ENCODE measurements around the gene ACSF3.
"Not testable (repeated sequence)": the region's sequence is repeated elsewhere in the genome, so short reads cannot be mapped to it uniquely, and the experiment has no call there.

ACSF3 gene

DNA sequence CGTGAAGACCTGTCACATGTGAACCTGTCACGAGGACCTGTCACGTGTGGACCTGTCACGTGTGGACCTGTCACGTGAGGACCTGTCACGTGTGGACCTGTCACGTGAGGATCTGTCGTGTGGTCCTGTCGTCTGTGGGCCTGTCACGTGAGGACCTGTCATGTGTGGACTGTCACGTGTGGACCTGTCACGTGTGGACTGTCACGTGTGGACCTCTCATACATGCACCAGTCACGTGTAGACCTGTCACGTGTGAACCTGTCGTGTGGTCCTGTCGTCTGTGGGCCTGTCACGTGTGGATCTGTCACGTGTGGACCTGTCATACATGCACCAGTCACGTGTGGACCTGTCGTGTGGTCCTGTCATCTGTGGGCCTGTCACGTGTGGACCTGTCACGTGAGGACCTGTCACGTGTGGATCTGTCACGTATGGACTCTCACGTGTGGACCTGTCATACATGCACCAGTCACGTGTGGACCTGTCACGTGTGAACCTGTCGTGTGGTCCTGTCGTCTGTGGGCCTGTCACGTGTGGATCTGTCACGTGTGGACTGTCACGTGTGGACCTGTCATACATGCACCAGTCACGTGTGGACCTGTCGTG lies 19.5 kb upstream of the ACSF3 start:
- DNase-seq, result not testable (repeated sequence)

DNA sequence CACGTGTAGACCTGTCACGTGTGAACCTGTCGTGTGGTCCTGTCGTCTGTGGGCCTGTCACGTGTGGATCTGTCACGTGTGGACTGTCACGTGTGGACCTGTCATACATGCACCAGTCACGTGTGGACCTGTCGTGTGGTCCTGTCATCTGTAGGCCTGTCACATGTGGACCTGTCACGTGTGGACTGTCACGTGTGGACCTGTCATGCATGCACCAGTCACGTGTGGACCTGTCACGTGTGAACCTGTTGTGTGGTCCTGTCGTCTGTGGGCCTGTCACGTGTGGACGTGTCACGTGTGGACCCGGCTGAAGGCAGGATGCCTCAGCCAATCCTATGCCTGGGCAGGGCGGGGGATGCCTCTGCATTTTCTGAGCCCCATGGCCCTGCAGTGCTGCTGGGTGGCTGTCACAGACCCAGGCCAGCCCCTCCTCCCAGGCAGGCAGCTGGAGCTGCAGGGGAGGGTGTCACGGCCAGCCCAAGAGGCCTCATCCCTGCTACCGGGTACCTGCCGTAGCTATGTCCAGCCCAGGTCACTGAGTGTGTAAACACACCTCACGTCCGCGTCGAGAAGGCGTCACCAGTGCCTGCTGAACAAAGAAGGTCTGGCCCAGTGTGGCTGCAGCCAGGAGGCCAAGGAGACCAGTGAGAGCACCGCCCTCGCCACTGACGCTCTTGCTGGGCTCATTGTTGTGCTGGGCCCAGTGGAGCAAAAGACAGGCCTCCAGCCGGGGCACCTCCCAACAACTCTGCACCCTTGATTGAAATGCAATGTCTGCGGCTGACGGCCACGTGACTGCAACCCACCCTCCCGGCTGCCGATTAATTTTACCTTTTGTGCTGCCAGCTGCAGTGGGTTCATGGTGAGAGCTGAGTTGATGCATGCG lies 18.6 kb upstream of the ACSF3 start:
- DNase-seq, result no peak

DNA sequence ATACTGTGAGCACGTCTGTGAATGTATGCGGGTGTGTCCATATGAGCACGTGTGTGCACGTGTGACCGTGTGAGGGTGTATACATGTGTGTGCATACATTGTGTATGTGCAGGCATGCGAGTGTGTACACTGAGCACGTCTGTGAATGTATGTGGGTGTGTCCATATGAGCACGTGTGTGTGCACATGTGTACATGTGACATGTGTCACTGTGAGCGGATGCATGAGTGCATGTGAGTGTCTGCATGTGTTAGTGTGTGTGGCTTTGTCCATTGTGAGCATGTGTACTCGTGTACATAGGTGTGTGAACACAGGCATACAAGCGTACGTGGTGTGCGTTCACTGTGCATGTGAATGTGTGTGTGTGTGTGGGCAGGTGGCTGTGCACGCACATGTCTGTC lies 17.5 kb upstream of the ACSF3 start:
- no peak for DNase-seq

DNA sequence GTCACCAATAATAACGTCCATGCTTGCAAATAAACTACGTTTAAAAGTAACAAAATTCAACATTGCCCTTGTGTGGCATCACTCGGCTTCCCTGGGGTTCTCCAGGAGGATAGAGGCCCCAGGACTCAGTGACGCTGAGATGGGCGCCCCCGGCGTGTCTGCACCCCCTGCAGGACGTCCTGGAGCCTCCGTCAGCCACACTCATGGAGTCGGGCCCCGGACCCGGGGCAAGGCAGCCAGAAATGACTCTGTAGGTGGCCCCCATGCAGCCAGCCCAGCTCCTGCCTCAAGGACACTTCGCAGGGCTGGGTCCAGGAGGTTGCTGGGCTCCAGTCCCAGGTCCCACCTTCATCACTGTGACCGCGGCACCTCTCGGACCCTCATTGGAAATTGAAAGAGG lies 16.6 kb upstream of the ACSF3 start:
- DNase-seq, result no peak

DNA sequence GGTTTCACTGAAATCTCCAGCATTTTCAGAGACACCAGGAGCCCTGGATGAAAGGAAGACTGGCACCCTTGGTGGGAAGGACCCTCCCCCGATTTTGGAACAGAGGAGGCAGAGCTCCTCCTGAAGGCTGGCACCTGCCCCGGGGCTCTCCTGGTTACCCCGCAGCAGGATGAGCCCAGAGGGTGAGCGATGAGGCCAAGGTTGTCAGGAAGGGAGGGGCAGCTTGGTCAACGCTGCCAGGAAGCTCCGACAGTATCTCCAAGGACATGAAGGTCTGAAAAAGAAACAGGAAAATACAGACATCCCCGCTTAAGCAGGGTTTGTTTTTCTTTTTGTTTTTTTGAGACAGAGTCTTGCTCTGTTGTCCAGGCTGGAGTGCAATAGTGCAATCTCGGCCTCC lies 15.5 kb upstream of the ACSF3 start:
- DNase-seq, result no peak

DNA sequence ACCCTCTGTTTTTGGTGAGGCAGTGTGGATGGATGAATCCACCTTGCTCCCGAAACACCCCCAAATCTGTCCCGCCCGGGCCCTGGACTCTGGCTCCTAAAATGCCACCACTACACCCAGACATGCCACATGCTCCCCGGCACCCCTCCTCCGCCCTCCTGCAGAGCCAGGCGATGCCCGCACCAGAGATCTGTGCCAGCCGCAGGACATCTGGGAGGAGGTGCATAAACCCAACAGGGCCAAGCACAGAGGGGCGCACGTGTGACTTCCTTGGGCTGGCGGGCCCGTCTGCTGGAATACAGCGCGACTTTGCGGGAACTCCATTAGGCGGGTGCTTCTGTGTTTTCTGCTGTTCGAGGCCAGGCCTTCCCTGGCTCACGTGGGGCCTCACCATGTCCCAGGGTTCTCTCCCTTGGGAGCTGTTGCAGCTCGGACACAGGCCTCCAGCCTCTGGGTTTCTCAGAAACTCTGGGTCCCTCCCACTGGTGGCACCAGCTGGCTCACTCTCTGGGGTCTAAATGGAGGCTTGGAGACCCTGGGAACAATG lies 14.1 kb upstream of the ACSF3 start:
- DNase-seq, result no peak

DNA sequence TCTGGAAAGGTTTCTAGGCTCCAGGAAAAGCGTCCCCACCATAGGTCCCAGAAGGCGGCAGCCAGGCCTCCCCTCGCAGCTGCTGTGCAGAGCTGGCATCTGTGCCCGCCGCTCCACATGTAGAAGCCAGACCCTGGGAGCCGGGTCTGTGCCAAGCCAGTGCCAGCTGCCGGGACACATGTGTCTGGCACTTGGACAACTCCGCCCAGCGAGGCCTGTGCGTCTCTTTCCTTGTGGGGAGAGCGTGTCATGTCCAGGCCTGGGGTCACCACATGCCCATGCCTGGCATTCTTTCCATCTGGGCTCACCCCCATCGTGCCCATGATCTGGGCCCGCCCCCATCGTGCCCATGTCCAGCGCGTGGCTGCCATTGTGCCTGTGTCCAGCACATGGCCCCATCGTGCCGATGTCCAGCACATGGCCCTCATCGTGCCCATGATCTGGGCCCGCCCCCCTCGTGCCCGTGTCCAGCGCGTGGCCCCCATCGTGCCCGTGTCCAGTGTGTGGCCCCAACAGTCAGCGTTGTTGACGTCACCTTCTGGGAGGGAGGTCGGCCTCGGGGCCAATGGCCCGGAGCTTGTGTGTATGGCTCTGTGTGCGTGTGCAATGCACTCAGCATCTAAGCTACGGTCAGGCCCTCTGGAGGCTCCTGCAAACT lies 13.3 kb upstream of the ACSF3 start:
- DNase-seq, result no peak

DNA sequence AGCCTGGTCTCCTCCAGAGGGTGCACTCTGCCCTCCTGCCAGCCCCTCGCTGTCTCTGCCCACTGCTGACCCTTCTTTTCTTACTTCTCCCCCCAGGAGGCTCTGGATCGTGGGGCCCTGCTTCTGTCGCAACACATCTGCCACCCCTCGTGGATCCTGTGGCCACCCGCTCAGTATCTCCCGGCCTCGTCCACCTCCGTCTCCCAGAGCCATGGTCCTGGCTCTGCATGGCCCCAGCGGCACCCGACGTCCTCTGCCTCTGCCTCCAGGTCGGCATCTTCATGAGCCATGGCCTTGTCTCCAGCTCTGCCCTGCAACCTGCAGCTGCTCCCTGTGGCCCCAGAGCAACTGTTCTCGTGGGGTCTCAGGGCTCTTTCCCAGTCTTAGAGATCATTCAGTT lies 12.1 kb upstream of the ACSF3 start:
- DNase-seq, result no peak

DNA sequence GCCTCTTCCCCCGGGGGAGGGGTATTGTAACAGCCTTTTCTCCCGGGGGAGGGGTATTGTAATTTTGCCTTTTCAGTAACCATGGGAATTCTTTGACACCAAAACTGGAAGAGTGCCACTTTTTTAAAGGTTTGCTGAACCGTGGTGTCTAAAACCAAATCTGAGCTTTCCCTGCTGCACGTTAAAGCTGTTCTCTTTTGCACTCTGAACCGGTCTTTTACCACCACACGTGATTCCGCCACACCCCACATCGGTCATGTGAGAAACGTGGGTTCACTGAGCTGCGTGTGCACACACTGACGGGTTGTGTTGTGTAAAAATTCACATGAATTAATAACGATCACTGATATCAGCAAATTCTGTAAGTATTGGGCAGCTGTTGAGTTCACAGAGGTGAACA lies 9.2 kb upstream of the ACSF3 start:
- DNase-seq, result no peak

DNA sequence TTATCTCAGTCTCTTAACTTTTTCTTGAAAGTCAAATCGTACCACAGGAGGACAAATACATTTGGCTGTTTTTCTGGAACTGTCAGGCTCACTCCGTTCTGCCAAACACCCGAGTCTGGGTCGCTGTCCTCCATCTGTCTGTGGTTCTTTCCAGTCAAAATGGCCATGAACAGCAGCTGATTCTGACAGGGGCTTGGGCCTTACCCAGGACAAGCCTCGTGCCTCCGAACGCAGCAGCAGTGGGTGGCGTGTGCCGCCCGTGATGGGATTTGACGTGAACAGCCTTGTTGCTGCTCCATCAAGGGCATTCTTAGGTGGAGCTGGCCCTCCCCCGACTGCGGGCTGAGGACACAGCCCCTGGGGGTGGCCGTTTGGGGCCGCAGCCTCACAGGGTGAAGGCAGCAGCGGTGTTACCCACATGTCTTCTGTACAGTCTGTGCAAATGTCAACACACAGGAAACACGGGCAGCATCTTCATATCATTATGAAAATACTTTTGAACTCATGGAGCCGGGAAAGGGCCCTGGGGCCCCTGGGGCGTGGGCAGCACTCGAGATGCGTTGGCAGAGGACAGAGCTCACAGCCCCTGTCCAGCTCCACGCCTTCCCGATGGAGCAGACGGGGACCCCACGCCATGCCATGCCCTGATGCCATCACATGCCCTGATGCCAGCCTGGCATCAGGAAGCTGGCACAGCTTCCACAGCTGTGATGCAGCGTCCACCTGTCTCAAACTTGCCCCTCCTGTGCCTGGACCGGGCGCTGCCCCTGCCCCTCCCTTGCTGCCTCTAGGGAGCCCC lies 8.6 kb upstream of the ACSF3 start:
- DNase-seq, result no peak

DNA sequence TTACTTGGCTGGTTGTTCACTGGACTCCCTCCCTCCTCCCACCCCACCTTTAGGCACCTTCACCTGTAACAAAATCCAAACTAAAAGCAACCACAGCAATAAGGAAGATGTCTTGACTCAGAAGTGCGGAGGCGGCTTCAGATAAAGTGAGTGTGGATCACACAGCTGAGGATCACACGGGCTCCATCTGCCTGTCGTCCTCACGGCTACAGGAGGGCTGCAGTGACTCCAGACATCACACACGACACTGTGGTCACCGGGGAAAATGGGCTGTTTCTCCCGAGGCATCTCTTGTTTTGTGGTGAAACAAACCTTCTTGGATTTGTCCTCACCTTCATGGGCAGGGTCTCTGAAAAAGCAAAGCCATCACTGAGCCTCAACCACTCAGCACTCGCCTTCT lies 7.9 kb upstream of the ACSF3 start:
- DNase-seq, result no peak

DNA sequence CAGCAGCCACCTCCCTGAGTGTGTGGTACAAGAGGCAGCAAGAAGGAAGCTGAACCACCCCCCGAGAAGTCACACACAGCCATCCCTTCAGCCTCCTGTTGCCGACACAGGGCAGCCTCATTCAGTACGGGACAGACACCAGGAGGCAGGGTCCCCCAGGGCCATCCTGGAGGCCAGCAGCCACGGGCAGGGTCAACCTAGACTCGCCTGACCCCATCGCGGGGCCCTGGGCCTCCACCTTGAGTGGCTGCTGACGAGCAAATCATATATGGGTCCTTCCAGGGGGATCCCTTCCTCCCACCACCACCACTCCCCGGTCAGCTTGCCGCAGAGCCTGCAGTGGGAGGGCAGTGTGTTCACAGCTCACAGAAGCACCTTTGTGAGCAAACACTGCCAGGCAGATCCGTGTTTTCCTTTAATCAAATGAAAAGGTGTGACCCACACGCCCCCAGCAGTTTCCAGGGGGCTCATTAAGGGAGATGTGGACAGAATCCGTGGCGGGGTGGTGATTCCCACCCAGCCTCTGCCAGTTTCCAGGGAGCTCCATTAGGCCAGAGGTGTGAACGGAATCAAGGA lies 5.6 kb upstream of the ACSF3 start:
- no peak for DNase-seq

DNA sequence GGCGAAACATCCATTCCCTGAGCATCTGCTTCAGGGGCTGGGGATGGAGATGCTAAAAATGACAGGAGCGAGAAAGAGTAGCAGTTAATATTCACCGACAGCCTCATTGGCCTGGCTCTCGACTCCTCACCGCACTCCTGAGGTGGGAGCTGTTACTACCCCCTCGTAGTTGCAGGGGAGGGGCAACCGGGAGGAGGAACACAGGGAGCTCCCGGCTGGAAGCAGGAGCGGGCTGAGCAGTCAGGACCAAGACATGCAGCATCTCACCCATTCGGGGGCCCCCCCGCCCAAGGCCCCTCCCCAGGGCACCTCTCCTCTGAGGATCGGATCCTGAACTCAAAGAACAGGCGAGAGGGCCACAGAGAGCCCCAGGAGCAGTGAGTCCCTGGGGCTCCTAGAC lies 4.5 kb upstream of the ACSF3 start:
- no peak for DNase-seq

DNA sequence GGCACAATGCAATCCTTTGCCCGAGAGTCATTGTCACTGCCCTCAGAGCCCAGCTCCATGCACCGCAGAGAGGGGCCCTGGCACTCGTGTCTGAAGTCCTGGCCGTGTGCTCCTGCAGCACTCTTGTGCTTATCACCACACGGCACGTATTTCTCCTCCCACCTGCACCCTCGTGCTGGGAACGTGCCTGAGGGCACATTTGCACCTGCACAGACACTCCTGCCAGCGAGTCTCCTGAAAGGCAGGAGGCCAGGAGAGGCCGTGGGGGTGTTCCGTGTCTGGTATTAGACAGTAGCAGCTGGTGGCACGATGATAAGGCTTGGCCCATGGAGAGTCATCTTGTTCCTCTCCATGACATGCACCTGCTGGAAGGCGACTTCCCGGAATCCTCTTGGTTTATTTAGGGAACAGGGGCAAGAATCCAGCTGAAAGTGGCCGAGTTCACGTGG lies 3.4 kb upstream of the ACSF3 start:
- no peak for DNase-seq

DNA sequence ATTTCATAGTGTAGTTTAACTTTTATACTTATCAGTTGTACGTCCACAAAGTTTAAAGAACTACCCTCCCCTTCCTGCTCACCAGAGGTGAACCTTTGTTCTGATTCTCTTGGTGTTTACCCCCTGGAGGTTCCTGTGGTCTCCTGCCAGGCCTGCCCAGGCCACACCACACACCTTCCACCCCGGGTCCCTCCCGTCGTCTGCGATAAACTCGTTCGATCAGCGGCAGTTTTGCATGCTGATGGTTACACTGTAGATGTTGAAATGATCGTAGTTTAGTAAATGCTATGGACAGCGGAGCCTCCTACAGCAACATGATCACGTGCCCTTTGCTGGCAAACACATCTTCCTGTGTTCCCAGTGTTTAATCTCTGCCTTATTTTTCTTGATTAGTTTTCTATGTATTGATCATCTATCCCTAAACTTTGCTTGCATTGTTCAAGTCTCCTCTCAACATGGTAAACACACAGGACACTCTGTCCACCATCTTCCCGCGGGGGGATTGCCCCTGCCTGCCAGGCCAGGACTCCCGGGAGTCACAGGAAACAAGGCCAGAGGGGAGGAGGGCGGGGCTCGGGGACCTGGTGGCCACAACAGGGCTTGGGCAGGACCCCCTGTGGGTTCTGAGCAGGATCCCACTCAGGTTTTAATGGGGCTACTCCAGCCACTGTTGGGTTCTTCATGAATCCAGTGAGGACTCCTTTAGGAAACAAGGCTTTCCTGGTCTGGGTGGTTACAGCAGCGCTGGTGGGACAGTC lies 2.8 kb upstream of the ACSF3 start:
- no peak for DNase-seq

DNA sequence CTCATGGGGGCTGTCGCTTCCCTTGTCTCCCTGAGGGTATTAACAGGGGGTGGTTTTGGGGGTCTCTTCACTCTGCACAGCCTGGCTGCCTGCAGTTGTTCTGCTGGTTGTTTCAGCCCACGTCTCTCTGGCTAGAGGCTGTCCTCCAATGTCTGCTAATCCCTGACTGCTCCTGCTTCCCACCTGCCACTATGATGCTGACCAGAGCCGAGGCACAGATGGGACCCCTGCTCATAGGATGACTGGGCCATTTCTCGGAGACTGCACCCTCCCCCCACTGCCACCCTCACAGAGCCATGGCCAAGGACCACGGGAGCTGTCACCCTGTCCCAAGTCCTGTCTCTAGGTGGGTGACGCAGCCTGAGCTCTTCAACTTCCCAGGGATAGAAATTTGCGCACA lies 1.6 kb upstream of the ACSF3 start:
- DNase-seq, result no peak

DNA sequence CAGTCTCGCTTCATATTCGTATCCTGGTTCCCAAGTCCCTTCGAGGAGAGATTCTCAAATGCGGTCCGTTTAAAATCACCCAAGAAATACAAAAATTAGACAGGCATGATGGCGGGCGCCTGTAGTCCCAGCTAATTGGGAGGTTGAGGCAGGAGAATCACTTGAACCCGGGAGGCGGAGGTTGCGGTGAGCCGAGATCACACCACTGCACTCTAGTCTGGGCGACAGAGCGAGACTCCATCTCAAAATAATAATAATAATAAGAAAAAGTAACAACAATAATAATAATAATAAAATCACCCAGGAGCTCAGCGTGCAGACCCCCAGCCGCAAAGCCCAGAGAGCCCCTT lies 425 bp upstream of the ACSF3 start:
- DNase-seq, result not testable (repeated sequence)

DNA sequence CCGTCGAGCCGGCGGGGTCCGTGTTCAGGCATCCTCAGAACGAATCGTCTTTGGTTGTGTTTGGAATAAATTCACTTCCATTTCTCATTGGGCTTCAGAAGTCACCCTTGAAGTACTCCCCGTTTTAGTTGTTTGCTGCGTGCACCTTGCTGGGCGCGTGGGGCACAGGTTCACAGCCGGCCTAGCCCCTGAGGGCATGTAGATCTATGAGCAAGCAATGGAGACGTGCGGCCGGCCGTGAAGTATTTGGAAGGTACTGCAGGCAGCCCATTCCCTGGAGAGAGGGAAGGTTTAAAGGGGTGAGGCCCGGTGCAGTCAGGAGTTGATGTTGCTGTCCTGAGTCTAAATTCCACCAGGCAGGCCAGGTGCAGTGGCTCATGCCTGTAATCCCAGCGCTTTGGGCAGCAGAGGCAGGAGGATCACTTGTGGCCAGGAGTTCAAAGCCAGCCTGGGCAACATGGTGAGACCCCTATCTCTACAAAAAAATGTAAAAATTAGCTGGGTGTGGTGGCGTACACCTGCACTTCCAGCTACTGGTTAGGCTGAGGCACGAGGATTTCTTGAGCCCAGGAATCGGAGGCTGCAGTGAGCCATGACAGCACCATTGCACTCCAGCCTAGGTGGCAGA lies 714 bp downstream of the ACSF3 start:
- DNase-seq, result no peak

DNA sequence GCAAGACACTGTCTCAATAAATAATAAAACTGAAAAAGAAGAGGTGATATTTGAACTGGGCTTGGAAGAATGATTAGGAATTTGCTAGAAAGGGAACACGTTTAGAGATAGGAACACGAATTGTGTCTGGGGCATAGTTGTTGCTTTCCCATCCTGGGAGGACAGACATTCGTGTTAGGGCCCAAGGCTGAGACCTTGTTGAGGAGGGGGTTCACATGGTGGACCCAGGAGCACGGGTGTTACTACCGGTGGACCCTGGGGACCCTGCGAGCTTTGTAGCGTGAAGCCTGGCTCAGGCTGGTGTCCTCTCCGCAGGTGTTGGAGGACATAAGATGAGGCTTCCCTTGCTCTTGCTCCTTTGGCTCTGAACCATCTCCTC lies 1.2 kb downstream of the ACSF3 start:
- DNase-seq, result no peak

DNA sequence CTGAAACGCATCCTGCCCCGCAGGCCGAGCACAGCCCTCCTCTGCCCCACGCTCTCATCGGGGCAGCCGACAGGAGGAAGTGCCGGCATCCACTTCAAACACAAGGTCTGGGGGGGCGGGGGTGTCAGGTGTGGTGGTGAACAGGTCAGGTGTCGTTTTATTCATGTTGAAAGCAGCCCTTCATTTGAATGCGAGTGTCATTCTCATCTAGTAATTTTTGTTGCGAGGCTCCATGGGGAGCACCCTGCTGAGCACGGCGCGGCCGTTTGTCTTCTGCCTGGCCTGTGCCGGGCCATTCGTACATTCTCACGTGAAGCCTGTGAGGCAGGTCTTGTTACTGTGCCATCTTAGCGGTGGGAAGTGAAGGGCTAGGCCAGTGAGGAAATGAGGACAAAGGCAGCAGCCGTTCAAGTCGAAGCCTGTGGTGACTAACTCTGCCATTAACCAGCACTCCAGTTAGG lies 1.9 kb downstream of the ACSF3 start:
- DNase-seq, result no peak

DNA sequence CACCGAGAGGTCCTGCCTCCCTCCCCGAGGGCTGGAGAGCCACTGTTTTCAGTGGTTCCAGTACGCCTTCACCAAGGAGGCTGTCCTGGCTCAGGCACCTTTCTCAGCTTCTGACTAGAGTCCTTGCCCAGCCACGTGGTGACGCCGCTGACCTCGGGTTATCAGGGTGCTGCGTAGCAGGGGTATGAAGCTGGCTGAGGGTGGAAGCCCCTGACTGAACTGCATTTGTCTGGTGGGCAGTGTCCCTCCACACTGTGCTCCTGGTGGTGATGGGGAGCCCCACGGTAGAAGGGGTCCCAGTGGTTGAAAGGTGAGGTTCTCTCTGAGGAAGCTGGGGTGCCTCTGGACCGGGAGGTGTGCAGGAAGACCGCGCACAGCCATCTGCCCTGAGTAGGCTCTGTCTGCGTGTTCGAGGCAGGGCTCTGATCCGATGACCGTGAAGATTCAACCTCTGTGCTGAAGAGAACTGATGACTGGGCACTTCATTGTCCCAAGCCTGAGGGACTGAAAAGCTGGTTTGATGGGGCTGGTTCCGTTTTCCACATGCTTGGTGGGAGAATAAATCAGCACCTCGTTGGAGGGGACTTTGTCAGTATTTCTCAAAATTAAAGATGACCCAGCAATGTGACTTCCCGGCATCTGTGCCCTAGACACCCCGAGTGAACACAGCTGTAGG lies 2.5 kb downstream of the ACSF3 start:
- DNase-seq, result no peak

All from inflammatory macrophage treated with lipopolysaccharide for 1 hour (primary cell).